Naive B cell (primary cell): ENCODE results near the gene HS6ST1. TPM values are rescaled to one million over a fixed set of nuclear protein-coding genes. Genes with fewer than 3 reads are reported as not detected.

Experiments
- ATAC-seq, 2 donors: fragments of 150-1000 bp; cut with Tn5 transposase; 2 replicates each; pipeline ENCODE4 v1.10.0; 2021; ENCODE audit warnings: low read depth in 2 of 2, mild to moderate bottlenecking in 2 of 2, moderate library complexity in 2 of 2
- DNase-seq: peaks from one replicate; pipeline ENCODE4 v3.0.0; 2022
- H3K27ac Mint-ChIP-seq, 6 donors: one replicate each; pipeline ENCODE4 v1.8.0; 2020 to 2022; ENCODE audit warnings: mild to moderate bottlenecking in 6 of 6, mixed read lengths in 6 of 6, moderate library complexity in 5 of 6, inconsistent platforms in 2 of 6
- H3K27me3 Mint-ChIP-seq, 3 donors: one replicate each; pipeline ENCODE4 v1.8.0; 2021 to 2022; ENCODE audit warnings: mixed read lengths in 3 of 3, mild to moderate bottlenecking in 1 of 3
- H3K36me3 Mint-ChIP-seq, 2 donors: one replicate each; pipeline ENCODE4 v1.8.0; 2020 to 2022; ENCODE audit warnings: mixed read lengths in 2 of 2, inconsistent platforms in 1 of 2, mild to moderate bottlenecking in 1 of 2
- H3K4me1 Mint-ChIP-seq, 3 donors: one replicate each; pipeline ENCODE4 v1.8.0; 2020 to 2022; ENCODE audit warnings: mixed read lengths in 3 of 3, inconsistent platforms in 1 of 3, mild to moderate bottlenecking in 1 of 3, moderate library complexity in 1 of 3
- H3K4me3 Mint-ChIP-seq, 8 donors: one replicate each; pipeline ENCODE4 v1.8.0; 2020 to 2022; ENCODE audit warnings: mild to moderate bottlenecking in 8 of 8, mixed read lengths in 8 of 8, moderate library complexity in 8 of 8, inconsistent platforms in 2 of 8
- H3K9me3 Mint-ChIP-seq, 7 donors: one replicate each; pipeline ENCODE4 v1.8.0; 2020 to 2022; ENCODE audit warnings: mixed read lengths in 7 of 7, mild to moderate bottlenecking in 5 of 7, inconsistent platforms in 2 of 7, moderate library complexity in 1 of 7
- polyA plus RNA-seq, 6 donors: library from polyadenylated mRNA; unstranded; fragments of 300-500 nt; fragmentation: Illumina TruSeq; gene quantifications; one replicate each; pipeline ENCODE4 v1.2.3, GENCODE V29; 2021; ENCODE audit warnings: low read depth in 6 of 6

Gene HS6ST1
- polyA plus RNA-seq, 6 donors from 2014 or later = 3.3 to 11.5 (median 6.8) TPM

GRCh38 chr2:128290356-128290755 lies 28.3 kb downstream of the HS6ST1 start:
- Mint-ChIP-seq H3K4me1 (peaks cover 17 to 63% (median 33%) of the 10 kb centered on the region in 3 donors), H3K36me3 (no peaks in the 10 kb centered on the region), H3K27ac (no peak overlapping the region), H3K4me3 (no peak overlapping the region), H3K27me3 (no peaks in the 10 kb centered on the region), H3K9me3 (no peaks in the 10 kb centered on the region)
- DNase-seq (no peak), ATAC-seq (no peak)

GRCh38 chr2:128289439-128289838 lies 29.2 kb downstream of the HS6ST1 start:
- DNase-seq (no peak), ATAC-seq (no peak)
- Mint-ChIP-seq H3K36me3 (no peaks in the 10 kb centered on the region), H3K9me3 (no peaks in the 10 kb centered on the region), H3K27me3 (no peaks in the 10 kb centered on the region), H3K27ac (no peak overlapping the region), H3K4me1 (peaks cover 16 to 59% (median 25%) of the 10 kb centered on the region in 3 donors), H3K4me3 (peak overlapping the region in 1 of 8 donors; percentile 56)

- Mint-ChIP-seq H3K4me3 (no peak overlapping the region), H3K9me3 (no peaks in the 10 kb centered on the region), H3K27ac (peak overlapping the region in 1 of 6 donors; percentile 24), H3K27me3 (no peaks in the 10 kb centered on the region), H3K4me1 (peaks cover 16 to 58% (median 23%) of the 10 kb centered on the region in 3 donors), H3K36me3 (no peaks in the 10 kb centered on the region)
- ATAC-seq = no peak
- no peak for DNase-seq
These were observed 29.9 kb downstream of the HS6ST1 start for GRCh38 chr2:128288781-128289180.

- Mint-ChIP-seq H3K4me1 (peaks cover 20 to 59% (median 20%) of the 10 kb centered on the region in 3 donors), H3K27me3 (no peaks in the 10 kb centered on the region), H3K9me3 (no peaks in the 10 kb centered on the region), H3K4me3 (peak overlapping the region in 1 of 8 donors; percentile 6), H3K27ac (peak overlapping the region in 1 of 6 donors; percentile 24), H3K36me3 (no peaks in the 10 kb centered on the region)
- DNase-seq (no peak), ATAC-seq (no peak)
These were observed 30.6 kb downstream of the HS6ST1 start for GRCh38 chr2:128287780-128288735.

GRCh38 chr2:128286905-128287779 lies 31.5 kb downstream of the HS6ST1 start:
- H3K27ac Mint-ChIP-seq = no peak overlapping the region
- no peaks in the 10 kb centered on the region for H3K27me3 Mint-ChIP-seq
- no peak overlapping the region for H3K4me3 Mint-ChIP-seq
- peaks cover 15 to 59% (median 23%) of the 10 kb centered on the region in 3 donors for H3K4me1 Mint-ChIP-seq
- no peak for ATAC-seq
- H3K36me3 Mint-ChIP-seq = no peaks in the 10 kb centered on the region
- H3K9me3 Mint-ChIP-seq = no peaks in the 10 kb centered on the region
- DNase-seq = no peak

GRCh38 chr2:128286011-128286721 lies 32.5 kb downstream of the HS6ST1 start:
- Mint-ChIP-seq H3K9me3 (no peaks in the 10 kb centered on the region), H3K4me1 (peaks cover 12 to 59% (median 30%) of the 10 kb centered on the region in 3 donors), H3K27ac (no peak overlapping the region), H3K4me3 (no peak overlapping the region), H3K27me3 (no peaks in the 10 kb centered on the region), H3K36me3 (no peaks in the 10 kb centered on the region)
- ATAC-seq = no peak
- no peak for DNase-seq

GRCh38 chr2:128285329-128285931 lies 33.2 kb downstream of the HS6ST1 start:
- Mint-ChIP-seq H3K36me3 (no peaks in the 10 kb centered on the region), H3K27ac (no peak overlapping the region), H3K4me3 (peak overlapping the region in 1 of 8 donors; percentile 53), H3K4me1 (peaks cover 17 to 63% (median 34%) of the 10 kb centered on the region in 3 donors), H3K9me3 (no peaks in the 10 kb centered on the region), H3K27me3 (no peaks in the 10 kb centered on the region)
- ATAC-seq = no peak
- no peak for DNase-seq

GRCh38 chr2:128284841-128285240 lies 33.8 kb downstream of the HS6ST1 start:
- peaks cover 15 to 65% (median 40%) of the 10 kb centered on the region in 3 donors for H3K4me1 Mint-ChIP-seq
- H3K27ac Mint-ChIP-seq = no peak overlapping the region

GRCh38 chr2:128284037-128284441 lies 34.6 kb downstream of the HS6ST1 start:
- H3K4me1 Mint-ChIP-seq = peaks cover 10 to 63% (median 40%) of the 10 kb centered on the region in 3 donors
- H3K4me3 Mint-ChIP-seq = peak overlapping the region in 1 of 8 donors; percentile 51
- no peak for ATAC-seq
- H3K27me3 Mint-ChIP-seq = no peaks in the 10 kb centered on the region
- no peaks in the 10 kb centered on the region for H3K9me3 Mint-ChIP-seq
- peak overlapping the region in 1 of 6 donors; percentile 81 for H3K27ac Mint-ChIP-seq
- H3K36me3 Mint-ChIP-seq = no peaks in the 10 kb centered on the region
- DNase-seq = no peak

More at GRCh38 chr2:128284841-128285240, 33.8 kb downstream of the HS6ST1 start:
- ATAC-seq = no peak
- Mint-ChIP-seq H3K4me3 (peak overlapping the region in 1 of 8 donors; percentile 53), H3K36me3 (no peaks in the 10 kb centered on the region), H3K27me3 (no peaks in the 10 kb centered on the region), H3K9me3 (no peaks in the 10 kb centered on the region)
- DNase-seq = no peak

- no peak for DNase-seq
- Mint-ChIP-seq H3K9me3 (no peaks in the 10 kb centered on the region), H3K27me3 (no peaks in the 10 kb centered on the region), H3K4me3 (peak overlapping the region in 2 of 8 donors; percentile 47 to 72), H3K4me1 (peaks cover 10 to 55% (median 40%) of the 10 kb centered on the region in 3 donors), H3K36me3 (no peaks in the 10 kb centered on the region), H3K27ac (peak overlapping the region in 2 of 6 donors; percentile 39 to 81)
- ATAC-seq = no peak
These were observed 35.5 kb downstream of the HS6ST1 start for GRCh38 chr2:128282976-128283810.

GRCh38 chr2:128282246-128282975 lies 36.3 kb downstream of the HS6ST1 start:
- no peak for DNase-seq
- H3K4me3 Mint-ChIP-seq = no peak overlapping the region
- no peak for ATAC-seq
- no peaks in the 10 kb centered on the region for H3K27me3 Mint-ChIP-seq
- peak overlapping the region in 1 of 6 donors; percentile 81 for H3K27ac Mint-ChIP-seq
- no peaks in the 10 kb centered on the region for H3K36me3 Mint-ChIP-seq
- no peaks in the 10 kb centered on the region for H3K9me3 Mint-ChIP-seq
- H3K4me1 Mint-ChIP-seq = peaks cover 10 to 51% (median 40%) of the 10 kb centered on the region in 3 donors
